ENCODE measurements around the gene RPRML.

The RPRML gene

GRCh38 chr17:46984892-46985291, 5.8 kb upstream of the RPRML start:
- POLR2A ChIA-PET: no interaction called here
- CTCF ChIA-PET: interaction anchor here (1.9 kb wide), 1 partner anchor 16 kb away, joined by 4 read pairs; no protein-coding TSS in a partner anchor
- TF ChIP-seq, protein P1, sequence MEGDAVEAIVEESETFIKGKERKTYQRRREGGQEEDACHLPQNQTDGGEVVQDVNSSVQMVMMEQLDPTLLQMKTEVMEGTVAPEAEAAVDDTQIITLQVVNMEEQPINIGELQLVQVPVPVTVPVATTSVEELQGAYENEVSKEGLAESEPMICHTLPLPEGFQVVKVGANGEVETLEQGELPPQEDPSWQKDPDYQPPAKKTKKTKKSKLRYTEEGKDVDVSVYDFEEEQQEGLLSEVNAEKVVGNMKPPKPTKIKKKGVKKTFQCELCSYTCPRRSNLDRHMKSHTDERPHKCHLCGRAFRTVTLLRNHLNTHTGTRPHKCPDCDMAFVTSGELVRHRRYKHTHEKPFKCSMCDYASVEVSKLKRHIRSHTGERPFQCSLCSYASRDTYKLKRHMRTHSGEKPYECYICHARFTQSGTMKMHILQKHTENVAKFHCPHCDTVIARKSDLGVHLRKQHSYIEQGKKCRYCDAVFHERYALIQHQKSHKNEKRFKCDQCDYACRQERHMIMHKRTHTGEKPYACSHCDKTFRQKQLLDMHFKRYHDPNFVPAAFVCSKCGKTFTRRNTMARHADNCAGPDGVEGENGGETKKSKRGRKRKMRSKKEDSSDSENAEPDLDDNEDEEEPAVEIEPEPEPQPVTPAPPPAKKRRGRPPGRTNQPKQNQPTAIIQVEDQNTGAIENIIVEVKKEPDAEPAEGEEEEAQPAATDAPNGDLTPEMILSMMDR (IDR thresholded peaks at IDR 0.05; ENCODE audit: insufficient read depth, low read length, missing control alignments): no peak
- DNase-seq (ENCODE audit: low read depth, low spot score): no peak
- no peak overlapping the region for H3K4me3 ChIP-seq (ENCODE audit: low read depth, low read length)

GRCh38 chr17:46984341-46984740, 5.3 kb upstream of the RPRML start:
- no peak for DNase-seq (ENCODE audit: low read depth, low spot score)
- ChIA-PET POLR2A (no interaction called here), CTCF (interaction anchor here (1.7 kb wide), 1 partner anchor 17 kb away, joined by 4 read pairs; no protein-coding TSS in a partner anchor)
- H3K4me3 ChIP-seq (ENCODE audit: low read depth, low read length): no peak overlapping the region
- TF ChIP-seq, protein P1 (IDR thresholded peaks at IDR 0.05; ENCODE audit: insufficient read depth, low read length, missing control alignments): no peak

- POLR2A ChIA-PET: no interaction called here
- CTCF ChIA-PET: interaction anchor here (1.7 to 2.0 kb wide), 2 partner anchors 17 to 41 kb away, joined by 4 to 8 read pairs; no protein-coding TSS in a partner anchor
- no peak for DNase-seq (ENCODE audit: low read depth, low spot score)
- no peak overlapping the region for H3K4me3 ChIP-seq (ENCODE audit: low read depth, low read length)
- TF ChIP-seq, protein P1 (IDR thresholded peaks at IDR 0.05; ENCODE audit: insufficient read depth, low read length, missing control alignments): no peak
Measured at GRCh38 chr17:46983782-46984181, 4.7 kb upstream of the RPRML start.

DNA sequence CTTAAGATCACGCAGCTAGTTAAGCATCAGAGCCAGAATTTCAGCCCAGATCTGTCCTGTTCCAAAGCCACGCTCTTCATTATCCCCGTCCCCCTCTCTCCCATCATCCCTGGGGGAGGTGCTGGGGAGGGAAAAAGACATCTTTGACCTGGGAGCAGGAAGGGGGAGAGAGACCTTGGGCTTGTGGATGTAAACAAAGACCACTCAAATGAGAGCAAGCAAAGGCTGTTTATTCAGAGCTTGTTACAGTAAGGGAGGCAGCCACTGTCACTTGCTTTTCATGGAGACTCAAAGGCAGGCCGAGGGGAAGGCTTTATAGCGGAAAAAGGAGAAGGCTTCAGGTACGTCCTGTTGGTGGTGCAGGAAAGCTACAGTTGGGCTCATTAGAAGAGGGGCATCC, 3.5 kb upstream of the RPRML start:
- CTCF ChIA-PET: interaction anchor here (1.7 to 2.0 kb wide), 2 partner anchors 19 to 40 kb away, joined by 4 to 8 read pairs; no protein-coding TSS in a partner anchor
- DNase-seq (ENCODE audit: low read depth, low spot score): no peak
- no peak overlapping the region for H3K4me3 ChIP-seq (ENCODE audit: low read depth, low read length)
- POLR2A ChIA-PET: no interaction called here
- TF ChIP-seq, protein P1 (IDR thresholded peaks at IDR 0.05; ENCODE audit: insufficient read depth, low read length, missing control alignments): no peak

DNA sequence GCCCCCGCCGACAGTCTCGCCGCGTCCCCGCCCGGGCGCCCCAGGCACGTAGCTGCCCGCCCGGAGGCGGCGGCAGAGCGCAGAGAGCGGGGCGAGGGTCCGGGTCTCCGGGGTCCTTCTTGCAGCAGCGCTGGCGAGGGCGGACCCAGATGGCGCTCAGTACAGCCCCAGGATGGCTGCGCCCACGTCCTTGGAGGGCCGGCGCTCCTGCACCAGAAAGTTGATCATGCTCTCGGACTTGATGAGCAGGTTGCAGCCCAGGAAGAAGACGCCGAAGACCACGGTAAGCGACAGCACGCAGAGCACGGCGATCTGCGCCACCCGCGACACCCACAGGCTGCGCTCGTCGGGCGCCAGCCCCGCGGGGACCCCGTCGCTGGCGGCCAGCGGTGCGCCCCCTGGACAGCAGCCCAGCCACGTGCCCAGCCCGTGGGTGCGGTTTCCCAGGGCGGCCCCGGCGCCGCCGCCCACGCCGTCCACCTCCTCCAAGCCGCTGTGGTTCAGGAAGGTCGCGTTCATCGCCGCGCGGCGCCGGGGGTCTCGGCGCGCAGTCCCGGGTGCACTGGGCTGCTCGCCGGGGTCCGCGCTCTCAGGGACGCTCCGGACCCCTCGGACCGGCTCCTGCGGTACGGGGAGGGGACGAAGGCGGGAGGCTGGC, 435 bp downstream of the RPRML start:
- no peak for DNase-seq (ENCODE audit: low read depth, low spot score)

More for the DNA sequence above, 435 bp downstream of the RPRML start:
- ChIA-PET CTCF (interaction anchor here (1.3 kb wide), 1 partner anchor 35 kb away, joined by 4 read pairs; no protein-coding TSS in a partner anchor), POLR2A (no interaction called here)
- H3K4me3 ChIP-seq (ENCODE audit: low read depth, low read length): peak overlapping the region; percentile 41
- TF ChIP-seq, protein P1 (IDR thresholded peaks at IDR 0.05; ENCODE audit: insufficient read depth, low read length, missing control alignments): no peak

All from AG04449 (cell line).